ENCODE measurements around the gene AKAP13. TPM values are rescaled to one million over a fixed set of nuclear protein-coding genes. Genes with fewer than 3 reads are reported as not detected.

Gene AKAP13
- total RNA-seq, 2 experiments from 2014 or later = 198 to 220 TPM

- H3K4me3 Mint-ChIP-seq = peak overlapping the region; percentile 58
- H3K4me1 Mint-ChIP-seq = peaks cover 43% of the 10 kb centered on the region
- ATAC-seq (ENCODE audit: low read depth) = no peak
- DNase-seq = no peak
- H3K27ac Mint-ChIP-seq = peak overlapping the region; percentile 56
- H3K36me3 Mint-ChIP-seq = peaks cover 14% of the 10 kb centered on the region
- no peaks in the 10 kb centered on the region for H3K27me3 Mint-ChIP-seq
- POLR2A ChIA-PET = interaction anchor here (0.8 to 4.5 kb wide), 8 partner anchors 9 to 121 kb away, joined by 3 to 28 read pairs (median 4); partner anchors contain the start of gene AKAP13
- no peaks in the 10 kb centered on the region for H3K9me3 Mint-ChIP-seq
These were observed 33.6 kb downstream of the AKAP13 start for GRCh38 chr15:85414037-85414436.

- H3K9me3 Mint-ChIP-seq = peaks cover 2% of the 10 kb centered on the region
- no peaks in the 10 kb centered on the region for H3K27me3 Mint-ChIP-seq
- peak overlapping the region; percentile 56 for H3K27ac Mint-ChIP-seq
- no peak for DNase-seq
- H3K4me3 Mint-ChIP-seq = peak overlapping the region; percentile 1
- H3K4me1 Mint-ChIP-seq = peaks cover 45% of the 10 kb centered on the region
- no peak for ATAC-seq (ENCODE audit: low read depth)
- peaks cover 16% of the 10 kb centered on the region for H3K36me3 Mint-ChIP-seq
- POLR2A ChIA-PET = interaction anchor here (0.8 to 4.5 kb wide), 6 partner anchors 11 to 121 kb away, joined by 3 to 28 read pairs (median 4); partner anchors contain the start of gene AKAP13
These were observed 34.1 kb downstream of the AKAP13 start for GRCh38 chr15:85414495-85414894.

GRCh38 chr15:85414991-85415390 is 34.6 kb downstream of the AKAP13 start:
- Mint-ChIP-seq H3K27me3 (no peaks in the 10 kb centered on the region), H3K9me3 (peaks cover 4% of the 10 kb centered on the region), H3K4me1 (peaks cover 45% of the 10 kb centered on the region), H3K27ac (no peak overlapping the region), H3K4me3 (no peak overlapping the region), H3K36me3 (peaks cover 16% of the 10 kb centered on the region)
- no peak for ATAC-seq (ENCODE audit: low read depth)
- POLR2A ChIA-PET = interaction anchor here (0.8 to 4.5 kb wide), 4 partner anchors 33 to 119 kb away, joined by 3 to 28 read pairs (median 8); partner anchors contain the start of gene AKAP13
- no peak for DNase-seq

- Mint-ChIP-seq H3K27me3 (no peaks in the 10 kb centered on the region), H3K9me3 (peaks cover 4% of the 10 kb centered on the region), H3K4me3 (no peak overlapping the region), H3K27ac (no peak overlapping the region), H3K4me1 (peaks cover 41% of the 10 kb centered on the region), H3K36me3 (peaks cover 12% of the 10 kb centered on the region)
- DNase-seq = no peak
- ATAC-seq (ENCODE audit: low read depth) = no peak
- POLR2A ChIA-PET = interaction anchor here (0.7 to 2.9 kb wide), 2 partner anchors 68 to 119 kb away, joined by 5 to 12 read pairs; no protein-coding TSS in a partner anchor
These were observed 35.4 kb downstream of the AKAP13 start for GRCh38 chr15:85415783-85416182.

GRCh38 chr15:85417276-85417675 is 36.9 kb downstream of the AKAP13 start:
- ATAC-seq (ENCODE audit: low read depth) (no peak), DNase-seq (no peak)
- H3K4me1 Mint-ChIP-seq = peaks cover 46% of the 10 kb centered on the region
- H3K9me3 Mint-ChIP-seq = peaks cover 7% of the 10 kb centered on the region
- peaks cover 13% of the 10 kb centered on the region for H3K36me3 Mint-ChIP-seq
- H3K4me3 Mint-ChIP-seq = no peak overlapping the region
- POLR2A ChIA-PET = no interaction called here
- no peaks in the 10 kb centered on the region for H3K27me3 Mint-ChIP-seq
- no peak overlapping the region for H3K27ac Mint-ChIP-seq

- POLR2A ChIA-PET = no interaction called here
- Mint-ChIP-seq H3K4me1 (peaks cover 42% of the 10 kb centered on the region), H3K36me3 (peaks cover 19% of the 10 kb centered on the region), H3K27me3 (no peaks in the 10 kb centered on the region), H3K9me3 (peaks cover 10% of the 10 kb centered on the region), H3K4me3 (no peak overlapping the region), H3K27ac (no peak overlapping the region)
- ATAC-seq (ENCODE audit: low read depth) (no peak), DNase-seq (no peak)
These were observed 38.8 kb downstream of the AKAP13 start for GRCh38 chr15:85419161-85419560.

GRCh38 chr15:85421116-85421925 is 40.9 kb downstream of the AKAP13 start:
- no peaks in the 10 kb centered on the region for H3K27me3 Mint-ChIP-seq
- peaks cover 10% of the 10 kb centered on the region for H3K9me3 Mint-ChIP-seq
- H3K4me1 Mint-ChIP-seq = peaks cover 34% of the 10 kb centered on the region
- H3K36me3 Mint-ChIP-seq = peaks cover 20% of the 10 kb centered on the region
- ATAC-seq (ENCODE audit: low read depth) (no peak), DNase-seq (no peak)
- no peak overlapping the region for H3K27ac Mint-ChIP-seq
- POLR2A ChIA-PET = no interaction called here
- H3K4me3 Mint-ChIP-seq = no peak overlapping the region

- Mint-ChIP-seq H3K4me1 (peaks cover 36% of the 10 kb centered on the region), H3K27ac (no peak overlapping the region), H3K36me3 (peaks cover 18% of the 10 kb centered on the region), H3K9me3 (peaks cover 11% of the 10 kb centered on the region), H3K27me3 (no peaks in the 10 kb centered on the region), H3K4me3 (no peak overlapping the region)
- POLR2A ChIA-PET = no interaction called here
- DNase-seq (no peak), ATAC-seq (ENCODE audit: low read depth) (no peak)
These were observed 42.2 kb downstream of the AKAP13 start for GRCh38 chr15:85422607-85423006.

GRCh38 chr15:85423256-85423655 is 42.9 kb downstream of the AKAP13 start:
- H3K36me3 Mint-ChIP-seq = peaks cover 18% of the 10 kb centered on the region
- POLR2A ChIA-PET = no interaction called here
- H3K9me3 Mint-ChIP-seq = peaks cover 11% of the 10 kb centered on the region
- no peak overlapping the region for H3K27ac Mint-ChIP-seq
- no peaks in the 10 kb centered on the region for H3K27me3 Mint-ChIP-seq
- DNase-seq (no peak), ATAC-seq (ENCODE audit: low read depth) (no peak)
- no peak overlapping the region for H3K4me3 Mint-ChIP-seq
- H3K4me1 Mint-ChIP-seq = peaks cover 36% of the 10 kb centered on the region

GRCh38 chr15:85424154-85424553 is 43.8 kb downstream of the AKAP13 start:
- no peaks in the 10 kb centered on the region for H3K27me3 Mint-ChIP-seq
- peaks cover 38% of the 10 kb centered on the region for H3K4me1 Mint-ChIP-seq
- no peak overlapping the region for H3K27ac Mint-ChIP-seq
- no peak overlapping the region for H3K4me3 Mint-ChIP-seq
- no peak for DNase-seq
- peaks cover 11% of the 10 kb centered on the region for H3K9me3 Mint-ChIP-seq
- H3K36me3 Mint-ChIP-seq = peaks cover 20% of the 10 kb centered on the region
- ATAC-seq (ENCODE audit: low read depth) = no peak
- POLR2A ChIA-PET = no interaction called here

GRCh38 chr15:85426481-85426880 is 46.1 kb downstream of the AKAP13 start:
- Mint-ChIP-seq H3K4me3 (no peak overlapping the region), H3K36me3 (peaks cover 14% of the 10 kb centered on the region), H3K27ac (no peak overlapping the region), H3K4me1 (peaks cover 36% of the 10 kb centered on the region), H3K27me3 (no peaks in the 10 kb centered on the region), H3K9me3 (peaks cover 7% of the 10 kb centered on the region)
- DNase-seq (no peak), ATAC-seq (ENCODE audit: low read depth) (no peak)
- POLR2A ChIA-PET = no interaction called here

- H3K4me1 Mint-ChIP-seq = peaks cover 29% of the 10 kb centered on the region
- no peak for ATAC-seq (ENCODE audit: low read depth)
- no peak for DNase-seq
- peaks cover 4% of the 10 kb centered on the region for H3K9me3 Mint-ChIP-seq
- POLR2A ChIA-PET = interaction anchor here (1.0 kb wide), 1 partner anchor 111 kb away, joined by 3 read pairs; no protein-coding TSS in a partner anchor
- H3K27me3 Mint-ChIP-seq = no peaks in the 10 kb centered on the region
- no peak overlapping the region for H3K4me3 Mint-ChIP-seq
- no peak overlapping the region for H3K27ac Mint-ChIP-seq
- peaks cover 10% of the 10 kb centered on the region for H3K36me3 Mint-ChIP-seq
These were observed 47.1 kb downstream of the AKAP13 start for GRCh38 chr15:85427286-85428028.

GRCh38 chr15:85429522-85429921 is 49.1 kb downstream of the AKAP13 start:
- no peaks in the 10 kb centered on the region for H3K27me3 Mint-ChIP-seq
- DNase-seq (no peak), ATAC-seq (ENCODE audit: low read depth) (no peak)
- H3K4me1 Mint-ChIP-seq = peaks cover 19% of the 10 kb centered on the region
- H3K27ac Mint-ChIP-seq = no peak overlapping the region
- peaks cover 1% of the 10 kb centered on the region for H3K9me3 Mint-ChIP-seq
- peaks cover 4% of the 10 kb centered on the region for H3K36me3 Mint-ChIP-seq
- H3K4me3 Mint-ChIP-seq = no peak overlapping the region
- POLR2A ChIA-PET = no interaction called here
